ENCODE results near the gene GOLIM4. TPM values are rescaled to one million over a fixed set of nuclear protein-coding genes. Genes with fewer than 3 reads are reported as not detected.

The GOLIM4 gene
- total RNA-seq, 4 donors from 2014 or later, result 16.0 to 21.3 (median 20.2) TPM

- H3K27me3 ChIP-seq, result no peaks in the 10 kb centered on the region
- no peak for DNase-seq (ENCODE audit: low spot score in 2 of 2)
- TF ChIP-seq POLR2AphosphoS5 (IDR thresholded peaks at IDR 0.05), result no peak
- TF ChIP-seq POLR2A (IDR thresholded peaks at IDR 0.05), result no peak
- no peak for TF ChIP-seq EP300 (IDR thresholded peaks at IDR 0.05)
- TF ChIP-seq CTCF (IDR thresholded peaks at IDR 0.05), result no peak
- H3K4me3 ChIP-seq, result no peak overlapping the region
- H3K4me1 ChIP-seq, result peaks cover 16% of the 10 kb centered on the region
- H3K9me3 ChIP-seq, result no peaks in the 10 kb centered on the region
- H3K36me3 ChIP-seq, result no peaks in the 10 kb centered on the region
- H3K27ac ChIP-seq, result no peak overlapping the region
These were observed 23.4 kb downstream of the GOLIM4 start for GRCh38 chr3:168072323-168072650.

- TF ChIP-seq POLR2AphosphoS5 (IDR thresholded peaks at IDR 0.05) (no peak), EP300 (IDR thresholded peaks at IDR 0.05) (no peak)
- no peak for DNase-seq (ENCODE audit: low spot score in 2 of 2)
- peak overlapping the region; percentile 47 for H3K27ac ChIP-seq
- WGBS, result 67% methylated on average over 8 of the region's 8 CpGs
- no peaks in the 10 kb centered on the region for H3K9me3 ChIP-seq
- no peaks in the 10 kb centered on the region for H3K36me3 ChIP-seq
- no peak overlapping the region for H3K4me3 ChIP-seq
- peaks cover 16% of the 10 kb centered on the region for H3K4me1 ChIP-seq
- H3K27me3 ChIP-seq, result no peaks in the 10 kb centered on the region
These were observed 24.0 kb downstream of the GOLIM4 start for GRCh38 chr3:168071591-168072322.

- no peak for TF ChIP-seq POLR2A (IDR thresholded peaks at IDR 0.05)
- no peak for TF ChIP-seq EP300 (IDR thresholded peaks at IDR 0.05)
- no peak for TF ChIP-seq POLR2AphosphoS5 (IDR thresholded peaks at IDR 0.05)
- no peak for TF ChIP-seq CTCF (IDR thresholded peaks at IDR 0.05)
- Histone ChIP-seq H3K27me3 (no peaks in the 10 kb centered on the region), H3K27ac (no peak overlapping the region), H3K4me3 (no peak overlapping the region), H3K4me1 (peaks cover 16% of the 10 kb centered on the region), H3K9me3 (no peaks in the 10 kb centered on the region), H3K36me3 (no peaks in the 10 kb centered on the region)
- no peak for DNase-seq (ENCODE audit: low spot score in 2 of 2)
- 57% methylated on average over 2 of the region's 2 CpGs for WGBS
These were observed 24.8 kb downstream of the GOLIM4 start for GRCh38 chr3:168070919-168071318.

- H3K27me3 ChIP-seq, result no peaks in the 10 kb centered on the region
- DNase-seq (ENCODE audit: low spot score in 2 of 2), result no peak
- peaks cover 13% of the 10 kb centered on the region for H3K4me1 ChIP-seq
- 90% methylated on average over 2 of the region's 2 CpGs for WGBS
- no peaks in the 10 kb centered on the region for H3K36me3 ChIP-seq
- H3K9me3 ChIP-seq, result no peaks in the 10 kb centered on the region
- H3K27ac ChIP-seq, result no peak overlapping the region
- no peak overlapping the region for H3K4me3 ChIP-seq
- TF ChIP-seq POLR2AphosphoS5 (IDR thresholded peaks at IDR 0.05) (no peak), EP300 (IDR thresholded peaks at IDR 0.05) (no peak), CTCF (IDR thresholded peaks at IDR 0.05) (no peak), POLR2A (IDR thresholded peaks at IDR 0.05) (no peak)
These were observed 27.4 kb downstream of the GOLIM4 start for GRCh38 chr3:168068346-168068745.

GRCh38 chr3:168066882-168067281 is 28.8 kb downstream of the GOLIM4 start:
- DNase-seq (ENCODE audit: low spot score in 2 of 2), result no peak
- H3K27me3 ChIP-seq, result no peaks in the 10 kb centered on the region
- no peak overlapping the region for H3K4me3 ChIP-seq
- no peak for TF ChIP-seq POLR2AphosphoS5 (IDR thresholded peaks at IDR 0.05)
- TF ChIP-seq EP300 (IDR thresholded peaks at IDR 0.05), result no peak
- TF ChIP-seq CTCF (IDR thresholded peaks at IDR 0.05), result no peak
- TF ChIP-seq POLR2A (IDR thresholded peaks at IDR 0.05), result no peak
- H3K27ac ChIP-seq, result no peak overlapping the region
- no peaks in the 10 kb centered on the region for H3K9me3 ChIP-seq
- H3K36me3 ChIP-seq, result no peaks in the 10 kb centered on the region
- peaks cover 6% of the 10 kb centered on the region for H3K4me1 ChIP-seq

- Histone ChIP-seq H3K9me3 (no peaks in the 10 kb centered on the region), H3K4me1 (no peaks in the 10 kb centered on the region), H3K4me3 (no peak overlapping the region), H3K27ac (no peak overlapping the region), H3K27me3 (no peaks in the 10 kb centered on the region), H3K36me3 (no peaks in the 10 kb centered on the region)
- no peak for DNase-seq (ENCODE audit: low spot score in 2 of 2)
- no peak for TF ChIP-seq POLR2A (IDR thresholded peaks at IDR 0.05)
- no peak for TF ChIP-seq CTCF (IDR thresholded peaks at IDR 0.05)
- no peak for TF ChIP-seq EP300 (IDR thresholded peaks at IDR 0.05)
- no peak for TF ChIP-seq POLR2AphosphoS5 (IDR thresholded peaks at IDR 0.05)
These were observed 30.2 kb downstream of the GOLIM4 start for GRCh38 chr3:168065569-168065968.
